ENCODE data around the gene DOCK1. TPM values are rescaled to one million over a fixed set of nuclear protein-coding genes. Genes with fewer than 3 reads are reported as not detected.

Gene DOCK1
- polyA plus RNA-seq, 1 donor from 2014 or later: 2.7 TPM

- Histone ChIP-seq H3K9ac (ENCODE audit: low read length) (no peak overlapping the region), H3K27me3 (ENCODE audit: insufficient read depth, low read depth, low read length) (no peaks in the 10 kb centered on the region), H2AFZ (ENCODE audit: low read depth, low read length) (no peak overlapping the region), H4K20me1 (ENCODE audit: insufficient read depth) (no peaks in the 10 kb centered on the region), H3K4me2 (ENCODE audit: low read length) (no peak overlapping the region), H3K27ac (ENCODE audit: low read length) (no peak overlapping the region), H3F3A (ENCODE audit: insufficient read depth, low read length, poor library complexity, severe bottlenecking) (no peaks in the 10 kb centered on the region), H3K79me2 (replicated peaks; ENCODE audit: insufficient read depth, low read length) (no peaks in the 10 kb centered on the region), H3K36me3 (ENCODE audit: insufficient read depth, low read length) (no peaks in the 10 kb centered on the region), H3K9me2 (ENCODE audit: insufficient read depth, low read length) (no peaks in the 10 kb centered on the region), H3K9me3 (ENCODE audit: low read length) (no peaks in the 10 kb centered on the region), H3K4me3 (ENCODE audit: low read length) (no peak overlapping the region)
- TF ChIP-seq REST (IDR thresholded peaks at IDR 0.05; ENCODE audit: borderline replicate concordance): no peak
- no peak for TF ChIP-seq EZH2 (IDR thresholded peaks at IDR 0.05; ENCODE audit: borderline replicate concordance, insufficient read depth, low read length, poor library complexity, severe bottlenecking)
- no peak for TF ChIP-seq SMC3 (conservative IDR thresholded peaks at IDR 0.05; ENCODE audit: poor library complexity)
- no peak for TF ChIP-seq CTCF (IDR thresholded peaks at IDR 0.05; ENCODE audit: poor library complexity, severe bottlenecking)
- no peak for TF ChIP-seq RAD21 (conservative IDR thresholded peaks at IDR 0.05)
- no peak for TF ChIP-seq TAF1 (IDR thresholded peaks at IDR 0.05; ENCODE audit: low read depth)
- TF ChIP-seq POLR2AphosphoS5 (IDR thresholded peaks at IDR 0.05): no peak
- no peak for TF ChIP-seq MXI1 (conservative IDR thresholded peaks at IDR 0.05; ENCODE audit: poor library complexity, severe bottlenecking)
- TF ChIP-seq EP300 (conservative IDR thresholded peaks at IDR 0.05; ENCODE audit: poor library complexity, severe bottlenecking): no peak
These were observed 26.3 kb downstream of the DOCK1 start for GRCh38 chr10:126931544-126931943.

- H3K79me2 ChIP-seq (replicated peaks; ENCODE audit: insufficient read depth, low read length): no peaks in the 10 kb centered on the region
These were observed 27.3 kb downstream of the DOCK1 start for GRCh38 chr10:126932516-126932915.

GRCh38 chr10:126933116-126933515, 27.9 kb downstream of the DOCK1 start:
- Histone ChIP-seq H3K4me3 (ENCODE audit: low read length) (no peak overlapping the region), H3K9ac (ENCODE audit: low read length) (no peak overlapping the region), H4K20me1 (ENCODE audit: insufficient read depth) (no peaks in the 10 kb centered on the region), H3K27me3 (ENCODE audit: insufficient read depth, low read depth, low read length) (no peaks in the 10 kb centered on the region), H3K27ac (ENCODE audit: low read length) (no peak overlapping the region), H3K79me2 (replicated peaks; ENCODE audit: insufficient read depth, low read length) (no peaks in the 10 kb centered on the region), H2AFZ (ENCODE audit: low read depth, low read length) (no peak overlapping the region), H3F3A (ENCODE audit: insufficient read depth, low read length, poor library complexity, severe bottlenecking) (no peaks in the 10 kb centered on the region), H3K4me2 (ENCODE audit: low read length) (no peak overlapping the region), H3K9me3 (ENCODE audit: low read length) (no peaks in the 10 kb centered on the region), H3K36me3 (ENCODE audit: insufficient read depth, low read length) (no peaks in the 10 kb centered on the region), H3K9me2 (ENCODE audit: insufficient read depth, low read length) (no peaks in the 10 kb centered on the region)
- no peak for TF ChIP-seq SMC3 (conservative IDR thresholded peaks at IDR 0.05; ENCODE audit: poor library complexity)
- TF ChIP-seq POLR2AphosphoS5 (IDR thresholded peaks at IDR 0.05): no peak
- TF ChIP-seq EP300 (conservative IDR thresholded peaks at IDR 0.05; ENCODE audit: poor library complexity, severe bottlenecking): no peak
- no peak for TF ChIP-seq REST (IDR thresholded peaks at IDR 0.05; ENCODE audit: borderline replicate concordance)
- no peak for TF ChIP-seq TAF1 (IDR thresholded peaks at IDR 0.05; ENCODE audit: low read depth)
- no peak for TF ChIP-seq EZH2 (IDR thresholded peaks at IDR 0.05; ENCODE audit: borderline replicate concordance, insufficient read depth, low read length, poor library complexity, severe bottlenecking)
- TF ChIP-seq RAD21 (conservative IDR thresholded peaks at IDR 0.05): no peak
- TF ChIP-seq MXI1 (conservative IDR thresholded peaks at IDR 0.05; ENCODE audit: poor library complexity, severe bottlenecking): no peak
- no peak for TF ChIP-seq CTCF (IDR thresholded peaks at IDR 0.05; ENCODE audit: poor library complexity, severe bottlenecking)

More at GRCh38 chr10:126932516-126932915, 27.3 kb downstream of the DOCK1 start:
- no peaks in the 10 kb centered on the region for H3K9me3 ChIP-seq (ENCODE audit: low read length)
- H3K27ac ChIP-seq (ENCODE audit: low read length): no peak overlapping the region
- no peaks in the 10 kb centered on the region for H3F3A ChIP-seq (ENCODE audit: insufficient read depth, low read length, poor library complexity, severe bottlenecking)
- no peak overlapping the region for H3K4me3 ChIP-seq (ENCODE audit: low read length)
- TF ChIP-seq MXI1 (conservative IDR thresholded peaks at IDR 0.05; ENCODE audit: poor library complexity, severe bottlenecking): no peak
- TF ChIP-seq EP300 (conservative IDR thresholded peaks at IDR 0.05; ENCODE audit: poor library complexity, severe bottlenecking): no peak
- H3K9ac ChIP-seq (ENCODE audit: low read length): no peak overlapping the region
- no peaks in the 10 kb centered on the region for H3K36me3 ChIP-seq (ENCODE audit: insufficient read depth, low read length)
- no peak overlapping the region for H3K4me2 ChIP-seq (ENCODE audit: low read length)
- H3K9me2 ChIP-seq (ENCODE audit: insufficient read depth, low read length): no peaks in the 10 kb centered on the region
- H3K27me3 ChIP-seq (ENCODE audit: insufficient read depth, low read depth, low read length): no peaks in the 10 kb centered on the region
- no peak overlapping the region for H2AFZ ChIP-seq (ENCODE audit: low read depth, low read length)
- no peaks in the 10 kb centered on the region for H4K20me1 ChIP-seq (ENCODE audit: insufficient read depth)

Measured in neural cell (in vitro differentiated cells).